HG03378 (cell line): ENCODE measurements around the gene SLC1A6.
"Not testable (repeated sequence)": the region's sequence is repeated elsewhere in the genome, so short reads cannot be mapped to it uniquely, and the experiment has no call there.

ENCODE experiments used
- ATAC-seq: cut with Tn5 transposase; IDR thresholded peaks from one replicate; pipeline ENCODE4 v1.9.1; 2021; ENCODE audit warnings: mild to moderate bottlenecking, moderate library complexity; ENCODE audit not compliant: unreplicated experiment

The SLC1A6 gene

DNA sequence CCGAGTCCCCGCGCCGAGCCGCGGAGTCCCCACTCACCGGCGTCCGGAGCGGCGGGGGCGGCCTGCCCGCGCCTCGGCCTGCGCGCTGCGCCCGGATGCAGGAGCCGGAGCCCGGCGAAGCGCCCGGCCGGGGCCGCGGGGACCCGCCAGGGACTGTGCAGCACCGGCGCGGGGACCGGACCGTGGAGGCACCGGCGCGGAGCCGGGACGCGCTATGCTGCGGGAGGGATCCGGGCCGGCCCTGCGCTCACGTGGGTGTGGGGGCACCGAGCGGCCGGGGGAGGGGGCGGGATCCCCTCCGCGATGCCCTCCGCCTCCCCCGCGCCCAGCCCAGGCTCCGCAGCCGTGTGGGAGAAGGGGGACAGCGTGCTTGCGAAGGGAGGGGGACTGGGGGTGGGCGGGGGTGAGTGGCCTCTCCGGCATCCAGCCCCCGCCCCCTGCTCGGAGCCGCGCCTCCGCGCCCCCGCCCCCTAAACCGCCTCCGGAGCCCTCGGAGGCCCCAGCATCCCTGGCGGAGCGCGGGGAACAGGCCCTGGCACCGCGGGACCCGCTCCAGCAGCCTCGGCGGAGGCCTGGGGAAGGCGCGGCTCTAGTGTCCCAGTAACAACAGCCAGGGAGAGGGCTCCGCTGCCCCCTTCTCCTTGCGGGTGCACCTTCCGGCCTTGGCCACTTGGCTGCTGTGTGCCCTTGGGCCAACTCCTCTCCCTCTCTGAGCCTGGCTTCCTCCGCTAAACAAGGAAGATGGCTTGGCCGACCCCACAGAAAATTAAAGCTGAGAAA, at the start of gene SLC1A6:
Gene SLC1A6 (minus strand): TSS at position 389 of the 780 bp plus-strand sequence. CDS start 6,954 bp downstream, outside the sequence.
- ATAC-seq, result no peak

DNA sequence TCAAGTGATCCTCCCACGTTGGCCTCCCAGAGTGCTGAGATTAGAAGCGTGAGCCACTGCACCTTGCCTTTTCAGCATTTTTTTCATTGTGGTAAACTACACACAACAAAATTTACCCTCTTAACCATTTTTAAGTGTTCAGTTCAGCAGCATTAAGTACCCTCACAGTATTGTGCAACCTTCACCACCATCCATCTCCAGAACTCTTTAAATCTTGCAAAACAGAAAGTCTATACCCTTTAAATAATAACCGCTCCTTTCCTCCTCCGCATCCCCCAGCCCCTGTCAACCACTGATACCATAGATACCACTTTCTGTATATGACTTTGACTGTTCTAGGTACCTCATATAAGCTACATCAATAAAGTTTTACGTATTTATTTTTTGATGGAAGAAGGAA, 48.8 kb upstream of the SLC1A6 start:
- no peak for ATAC-seq

GRCh38 chr19:15025217-15025616, 45.6 kb upstream of the SLC1A6 start:
- no peak for ATAC-seq

DNA sequence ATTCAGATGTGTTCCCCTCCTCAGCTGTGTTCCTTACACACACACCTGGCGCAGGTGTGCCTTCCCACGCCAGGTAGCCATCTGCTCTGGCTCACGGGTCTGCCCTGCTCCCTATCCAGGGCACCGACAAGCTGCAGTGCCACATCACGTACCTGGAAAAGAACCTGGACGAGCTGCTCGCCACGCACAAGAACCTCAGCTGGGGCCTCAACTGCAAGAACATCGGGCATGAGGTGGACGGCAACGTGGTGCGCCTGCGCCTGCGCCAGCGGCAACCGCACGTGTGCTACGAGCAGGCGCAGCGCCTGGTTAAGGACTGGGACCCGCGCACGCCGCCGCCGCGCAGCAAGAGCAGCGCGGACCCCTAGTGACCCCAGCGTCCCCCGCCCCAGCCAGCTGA, 43.1 kb upstream of the SLC1A6 start:
- no peak for ATAC-seq

DNA sequence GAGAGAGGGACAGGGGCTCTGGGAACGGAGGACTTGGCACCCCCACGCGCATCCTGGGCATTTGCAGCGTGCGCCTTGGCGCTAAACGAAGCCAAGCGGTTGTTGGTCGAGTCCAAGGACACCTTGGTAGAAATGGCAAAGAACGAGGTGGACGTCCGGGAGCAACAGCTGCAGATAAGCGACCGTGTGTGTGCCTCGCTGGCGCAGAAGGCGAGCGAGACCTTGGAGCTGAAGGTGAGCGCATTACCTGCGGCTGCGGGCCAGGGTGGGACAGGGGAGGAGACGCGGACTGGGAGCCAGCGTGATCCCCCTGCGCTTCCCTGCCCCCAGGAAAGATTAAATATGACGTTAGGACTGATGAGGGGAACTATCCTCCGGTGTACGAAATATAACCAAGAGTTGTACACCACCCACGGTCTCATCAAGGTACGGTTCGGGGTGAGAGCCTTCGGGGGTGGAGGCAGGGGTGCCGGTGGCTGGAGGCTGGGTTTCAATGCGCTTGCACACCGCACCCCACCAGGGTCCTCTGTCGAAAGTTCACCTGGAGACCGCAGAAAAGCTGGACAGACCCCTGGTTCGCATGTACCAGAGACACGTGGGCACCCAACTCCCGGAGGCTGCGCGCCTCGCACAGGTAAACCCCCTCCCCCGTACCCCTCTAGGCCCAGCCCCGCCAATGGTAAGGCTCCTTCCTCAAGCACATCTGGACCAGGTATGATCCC, 41.8 kb upstream of the SLC1A6 start:
- ATAC-seq, result no peak

DNA sequence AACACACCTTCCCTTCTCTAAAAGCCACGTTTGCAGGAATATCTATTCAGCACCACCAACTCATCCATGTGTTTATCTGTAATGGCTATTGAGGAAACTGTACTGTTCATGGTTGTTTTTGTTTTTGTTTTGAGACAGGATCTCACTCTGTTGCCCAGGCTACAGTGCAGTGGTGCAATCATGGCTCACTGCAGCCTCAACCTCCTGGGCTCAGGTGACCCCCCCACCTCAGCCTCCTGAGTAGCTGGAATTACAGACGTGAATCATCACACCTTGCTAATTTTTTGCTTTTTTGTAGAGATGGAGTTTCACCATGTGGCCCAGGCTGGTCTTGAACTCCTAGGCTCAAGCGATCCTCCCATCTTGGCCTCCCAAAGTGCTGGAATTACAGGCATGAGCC, 39.2 kb upstream of the SLC1A6 start:
- not testable (repeated sequence) for ATAC-seq

GRCh38 chr19:15015946-15016542, 36.4 kb upstream of the SLC1A6 start:
- no peak for ATAC-seq

DNA sequence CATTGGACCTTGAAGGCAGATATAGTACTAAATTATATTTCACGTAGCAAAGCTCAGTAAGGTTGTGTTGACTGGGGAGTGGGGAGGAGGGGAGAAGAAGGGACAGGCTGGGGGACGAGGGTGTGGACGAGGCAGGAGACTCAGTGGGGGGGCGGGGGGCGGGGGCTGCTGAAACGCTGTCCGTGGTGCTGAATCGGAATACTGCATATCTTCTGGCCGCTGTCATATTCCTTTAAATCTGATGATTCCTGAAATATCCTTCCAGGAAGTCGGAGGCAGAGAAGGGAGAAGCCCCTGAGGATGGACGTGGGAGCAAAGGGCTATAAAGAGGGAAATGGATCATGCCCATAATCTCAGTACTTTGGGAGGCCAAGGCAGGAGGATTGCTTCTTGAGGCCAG, 34.9 kb upstream of the SLC1A6 start:
- ATAC-seq, result no peak

- ATAC-seq, result no peak
These were observed 31.0 kb upstream of the SLC1A6 start for GRCh38 chr19:15010501-15011300.

- no peak for ATAC-seq
These were observed 28.6 kb upstream of the SLC1A6 start for GRCh38 chr19:15008308-15008707.

DNA sequence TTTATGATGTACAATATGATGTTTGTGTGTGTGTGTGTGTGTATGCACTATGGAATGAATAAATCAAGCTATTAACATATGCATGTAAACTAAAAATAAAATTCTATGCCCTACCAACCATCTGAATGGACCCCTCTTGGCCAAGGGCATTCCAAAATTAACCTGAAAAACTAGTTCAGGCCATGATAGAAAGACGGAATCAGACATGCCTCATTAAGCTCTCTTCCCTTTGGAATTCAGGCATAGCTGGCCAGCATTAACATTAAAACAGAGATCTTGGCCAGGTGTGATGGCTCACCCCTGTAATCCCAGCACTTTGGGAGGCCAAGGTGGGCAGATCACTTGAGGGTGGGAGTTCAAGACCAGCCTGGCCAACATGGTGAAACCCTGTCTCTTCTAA, 18.3 kb upstream of the SLC1A6 start:
- ATAC-seq, result no peak

DNA sequence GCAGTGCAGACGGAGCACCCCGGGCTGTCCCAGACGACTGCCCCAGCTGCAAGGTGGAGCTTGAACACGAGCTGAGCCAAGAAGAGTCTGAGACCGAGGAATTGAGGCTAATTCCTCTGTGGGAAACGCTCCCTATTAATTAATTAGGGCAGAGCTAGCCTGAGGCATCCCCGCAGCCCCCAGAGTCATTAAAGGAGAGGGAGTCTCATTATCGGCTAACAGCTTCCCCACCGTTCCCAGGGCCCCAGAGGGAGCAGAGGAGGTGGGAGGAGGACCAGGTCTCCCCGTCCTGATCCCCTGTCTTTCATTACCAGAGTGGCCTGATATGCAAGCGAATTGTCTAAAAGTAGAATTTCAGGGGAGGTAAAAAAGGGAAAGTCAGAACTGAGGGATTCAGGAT, 13.1 kb upstream of the SLC1A6 start:
- no peak for ATAC-seq

DNA sequence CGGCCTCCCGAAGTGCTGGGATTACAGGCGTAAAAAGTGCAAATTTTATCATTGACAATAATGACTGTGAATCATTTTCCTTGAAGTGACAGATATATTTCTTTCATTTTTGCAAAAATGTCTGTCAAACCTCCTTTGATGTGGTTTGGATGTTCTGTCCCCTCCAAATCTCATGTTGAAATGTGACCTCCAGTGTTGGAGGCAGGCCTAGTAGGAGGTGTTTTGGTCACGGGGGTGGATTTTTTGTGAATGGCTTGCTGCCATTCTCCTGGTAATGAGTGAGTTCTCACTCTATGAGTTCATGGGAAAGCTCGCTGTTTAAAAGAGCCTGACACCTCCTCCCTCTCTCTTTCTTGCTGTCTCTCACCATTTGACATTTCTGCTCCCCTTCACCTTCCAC, 5.5 kb upstream of the SLC1A6 start:
- no peak for ATAC-seq

GRCh38 chr19:14978161-14978776, 1.4 kb downstream of the SLC1A6 start:
- no peak for ATAC-seq

DNA sequence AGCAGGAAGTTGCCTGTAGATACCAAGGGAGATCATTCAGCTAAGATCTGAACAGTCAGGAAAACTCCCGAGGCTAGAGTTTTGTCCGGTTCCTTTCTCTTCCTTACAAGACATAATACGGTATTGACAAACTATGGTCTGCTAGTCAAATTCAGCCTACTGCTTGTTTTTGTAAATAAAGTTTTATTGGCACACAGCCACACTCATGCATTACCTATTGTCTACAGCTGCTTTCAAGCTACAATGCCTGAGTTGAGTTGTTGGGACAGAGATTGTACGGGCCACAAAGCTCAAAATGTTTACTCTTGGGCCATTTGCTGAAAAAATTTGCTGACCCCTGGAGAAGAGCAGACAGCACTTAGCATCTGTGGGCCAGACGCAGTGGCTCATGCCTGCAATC, 2.5 kb downstream of the SLC1A6 start:
- no peak for ATAC-seq

GRCh38 chr19:14974488-14974887, 5.2 kb downstream of the SLC1A6 start:
- ATAC-seq, result no peak

DNA sequence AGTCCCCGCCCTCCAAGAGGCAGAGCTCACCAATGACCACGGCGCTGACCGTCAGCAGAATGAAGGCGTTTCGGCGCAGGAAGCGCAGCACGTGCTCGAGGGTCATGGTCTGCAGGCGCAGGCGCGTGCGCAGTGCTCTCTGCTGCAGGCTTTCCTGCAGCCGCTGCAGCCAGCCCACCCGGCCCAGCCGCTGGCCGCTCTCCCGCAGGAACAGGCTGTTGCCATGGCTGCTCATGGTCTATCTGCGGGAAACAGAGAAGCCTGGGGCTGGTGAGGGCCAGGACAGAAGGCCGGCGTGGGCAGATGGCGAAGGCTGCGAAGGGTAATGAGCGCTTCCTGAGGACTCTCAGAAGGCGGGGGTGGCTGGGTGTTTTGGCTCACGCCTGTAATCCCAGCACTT, 7.0 kb downstream of the SLC1A6 start:
- no peak for ATAC-seq

- no peak for ATAC-seq
These were observed 8.2 kb downstream of the SLC1A6 start for GRCh38 chr19:14971474-14971873.

- ATAC-seq, result no peak
These were observed 11.4 kb downstream of the SLC1A6 start for GRCh38 chr19:14968247-14968646.

GRCh38 chr19:14961956-14962685, 17.5 kb downstream of the SLC1A6 start:
- no peak for ATAC-seq
